Measurements from ENCODE around the gene TRMO. TPM values are rescaled to one million over a fixed set of nuclear protein-coding genes. Genes with fewer than 3 reads are reported as not detected.

The TRMO gene
- total and polyA plus RNA-seq, 2 of the 13 experiments (the other 11 are each of a cell fraction or from before 2014, with no cell fraction given): 8.7 to 18.6 TPM

DNA sequence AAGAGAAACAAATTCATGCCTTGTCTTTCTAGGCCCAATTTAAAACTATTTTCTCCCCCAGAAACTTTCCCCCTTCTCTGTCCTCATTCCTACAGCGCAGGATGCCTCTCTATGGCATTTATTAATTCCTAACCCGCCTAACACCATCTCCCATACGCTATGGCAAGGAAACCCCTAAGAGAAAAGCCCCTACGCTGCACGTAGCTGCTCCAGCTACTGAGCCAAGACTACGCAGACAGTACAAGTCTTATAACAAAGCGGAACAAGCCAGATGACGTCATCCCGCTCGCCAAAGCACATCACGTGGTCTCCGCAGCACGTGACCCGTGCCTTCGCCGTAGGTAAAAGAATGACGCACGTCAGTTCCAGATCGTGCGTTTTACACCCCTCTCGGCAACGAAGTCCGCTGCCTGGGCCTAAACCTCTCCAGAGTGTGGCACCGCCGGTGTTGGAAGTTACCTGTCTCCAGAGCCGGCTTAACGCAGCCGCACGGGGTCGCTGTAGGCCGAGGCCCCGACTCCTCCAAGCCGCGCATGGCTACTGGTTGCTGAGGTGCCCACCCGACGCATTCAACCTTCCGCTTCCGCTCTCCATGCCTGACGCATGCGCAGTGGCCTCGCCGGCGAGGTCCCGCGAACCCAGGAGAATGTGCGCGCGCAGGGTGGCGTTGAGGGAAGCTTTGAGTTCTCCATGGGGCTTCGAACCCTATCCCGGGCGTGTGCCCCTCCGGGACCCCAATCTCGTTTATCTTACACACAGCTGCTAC, at the start of gene TRMO (continued):
- TF ChIP-seq IRF1 (CRISPR knock-in tag; IDR thresholded peaks at IDR 0.05; ENCODE audit: low read depth): 0 out of 2 replicates have a peak, but pooled peaks have one; percentile 40
- TF ChIP-seq ZNF572 (CRISPR knock-in tag; IDR thresholded peaks at IDR 0.05): 0 out of 2 replicates have a peak, but pooled peaks have one; percentile 67
- no peak for TF ChIP-seq ZFP36L1 (CRISPR knock-in tag; IDR thresholded peaks at IDR 0.05)
- TF ChIP-seq MTF2 (CRISPR knock-in tag; IDR thresholded peaks at IDR 0.05; ENCODE audit: borderline replicate concordance): peak; percentile 83; the same call in 1 of the 2 replicates
- no peak; the same call in none of the 2 replicates for TF ChIP-seq ZNF446 (CRISPR knock-in tag; IDR thresholded peaks at IDR 0.05)
- TF ChIP-seq, protein P1, sequence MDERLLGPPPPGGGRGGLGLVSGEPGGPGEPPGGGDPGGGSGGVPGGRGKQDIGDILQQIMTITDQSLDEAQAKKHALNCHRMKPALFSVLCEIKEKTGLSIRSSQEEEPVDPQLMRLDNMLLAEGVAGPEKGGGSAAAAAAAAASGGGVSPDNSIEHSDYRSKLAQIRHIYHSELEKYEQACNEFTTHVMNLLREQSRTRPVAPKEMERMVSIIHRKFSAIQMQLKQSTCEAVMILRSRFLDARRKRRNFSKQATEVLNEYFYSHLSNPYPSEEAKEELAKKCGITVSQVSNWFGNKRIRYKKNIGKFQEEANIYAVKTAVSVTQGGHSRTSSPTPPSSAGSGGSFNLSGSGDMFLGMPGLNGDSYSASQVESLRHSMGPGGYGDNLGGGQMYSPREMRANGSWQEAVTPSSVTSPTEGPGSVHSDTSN (CRISPR knock-in tag; IDR thresholded peaks at IDR 0.05): no peak
- TF ChIP-seq WIZ (CRISPR knock-in tag; IDR thresholded peaks at IDR 0.05): peak; percentile 29; the same call in 1 of the 2 replicates
- peak; percentile 92 for TF ChIP-seq KLF6 (CRISPR knock-in tag; IDR thresholded peaks at IDR 0.05)
- TF ChIP-seq SMC3 (IDR thresholded peaks at IDR 0.05; ENCODE audit: low read length): no peak
- no peak; the same call in 1 of the 2 replicates for TF ChIP-seq RBAK (CRISPR knock-in tag; IDR thresholded peaks at IDR 0.05)
- peak; percentile 96 for TF ChIP-seq ZMAT3 (CRISPR knock-in tag; conservative IDR thresholded peaks at IDR 0.05)
- TF ChIP-seq TCF7 (IDR thresholded peaks at IDR 0.05; ENCODE audit: low read depth): no peak
- TF ChIP-seq ZFP91 (CRISPR knock-in tag; IDR thresholded peaks at IDR 0.05; ENCODE audit: borderline replicate concordance): peak; percentile 94
- peak; percentile 95 for TF ChIP-seq ZNF619 (CRISPR knock-in tag; IDR thresholded peaks at IDR 0.05)
- peak; percentile 63; the same call in 1 of the 2 replicates for TF ChIP-seq ZNF431 (CRISPR knock-in tag; IDR thresholded peaks at IDR 0.05; ENCODE audit: borderline replicate concordance, low read depth)
- TF ChIP-seq RERE (CRISPR knock-in tag; IDR thresholded peaks at IDR 0.05; ENCODE audit: low read depth): no peak
- TF ChIP-seq ZFX (CRISPR knock-in tag; IDR thresholded peaks at IDR 0.05; ENCODE audit: low read depth): peak; percentile 98
- TF ChIP-seq, protein P2, sequence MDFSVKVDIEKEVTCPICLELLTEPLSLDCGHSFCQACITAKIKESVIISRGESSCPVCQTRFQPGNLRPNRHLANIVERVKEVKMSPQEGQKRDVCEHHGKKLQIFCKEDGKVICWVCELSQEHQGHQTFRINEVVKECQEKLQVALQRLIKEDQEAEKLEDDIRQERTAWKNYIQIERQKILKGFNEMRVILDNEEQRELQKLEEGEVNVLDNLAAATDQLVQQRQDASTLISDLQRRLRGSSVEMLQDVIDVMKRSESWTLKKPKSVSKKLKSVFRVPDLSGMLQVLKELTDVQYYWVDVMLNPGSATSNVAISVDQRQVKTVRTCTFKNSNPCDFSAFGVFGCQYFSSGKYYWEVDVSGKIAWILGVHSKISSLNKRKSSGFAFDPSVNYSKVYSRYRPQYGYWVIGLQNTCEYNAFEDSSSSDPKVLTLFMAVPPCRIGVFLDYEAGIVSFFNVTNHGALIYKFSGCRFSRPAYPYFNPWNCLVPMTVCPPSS (IDR thresholded peaks at IDR 0.05): no peak
- TF ChIP-seq STAG1 (CRISPR knock-in tag; IDR thresholded peaks at IDR 0.05): peak; percentile 49
